ENCODE measurements around the gene NPIPB6.
"Not testable (repeated sequence)": the region's sequence is repeated elsewhere in the genome, so short reads cannot be mapped to it uniquely, and the experiment has no call there.

GRCh38 chr16:28362600-28362999, 708 bp downstream of the NPIPB6 start:
- TF ChIP-seq CTCF (IDR thresholded peaks at IDR 0.05; ENCODE audit: low read depth, low read length, missing input control); RXRA (IDR thresholded peaks at IDR 0.05); SP1 (IDR thresholded peaks at IDR 0.05); YY1 (IDR thresholded peaks at IDR 0.05); RAD21 (IDR thresholded peaks at IDR 0.05); HNF4G (IDR thresholded peaks at IDR 0.05); TAF1 (conservative IDR thresholded peaks at IDR 0.05); HNF4A (conservative IDR thresholded peaks at IDR 0.05); ATF3 (IDR thresholded peaks at IDR 0.05); JUND (IDR thresholded peaks at IDR 0.05): not testable (repeated sequence)

Measured in liver (tissue), 3 donors.